SIG-M5 treated with dmso at 0.1 percent for 504 hours (cell line): ENCODE measurements around the gene CPLANE1.
"Not testable (repeated sequence)": the region's sequence is repeated elsewhere in the genome, so short reads cannot be mapped to it uniquely, and the experiment has no call there.

Source experiments
- DNase-seq: peaks from one replicate; lab custom pipeline; 2025; ENCODE audit not compliant: unreplicated experiment; lab: John Stamatoyannopoulos, UW

CPLANE1 gene

GRCh38 chr5:37132646-37133045 is 116.5 kb downstream of the CPLANE1 start:
- DNase-seq: no peak

- peak; percentile 79 for DNase-seq
Measured at GRCh38 chr5:37121465-37121864, 127.7 kb downstream of the CPLANE1 start.

- peak; percentile 75 for DNase-seq
Measured at GRCh38 chr5:37121027-37121426, 128.1 kb downstream of the CPLANE1 start.

- DNase-seq: no peak
Measured at GRCh38 chr5:37120270-37120669, 128.9 kb downstream of the CPLANE1 start.

GRCh38 chr5:37116359-37116758 is 132.8 kb downstream of the CPLANE1 start:
- no peak for DNase-seq

GRCh38 chr5:37112383-37112991 is 136.7 kb downstream of the CPLANE1 start:
- peak; percentile 9 for DNase-seq

GRCh38 chr5:37111426-37112382 is 137.5 kb downstream of the CPLANE1 start:
- peak; percentile 80 for DNase-seq

GRCh38 chr5:37110135-37110534 is 139.0 kb downstream of the CPLANE1 start:
- DNase-seq: no peak

- no peak for DNase-seq
Measured at GRCh38 chr5:37109338-37109737, 139.8 kb downstream of the CPLANE1 start.

- DNase-seq: no peak
Measured at GRCh38 chr5:37103302-37103701, 145.9 kb downstream of the CPLANE1 start.

- not testable (repeated sequence) for DNase-seq
Measured at GRCh38 chr5:37099267-37099666, 149.9 kb downstream of the CPLANE1 start.

- not testable (repeated sequence) for DNase-seq
Measured at GRCh38 chr5:37093795-37094194, 155.4 kb downstream of the CPLANE1 start.

- no peak for DNase-seq
Measured at GRCh38 chr5:37090781-37091180, 158.4 kb downstream of the CPLANE1 start.

- DNase-seq: no peak
Measured at GRCh38 chr5:37090123-37090726, 159.0 kb downstream of the CPLANE1 start.

- no peak for DNase-seq
Measured at GRCh38 chr5:37088009-37088408, 161.2 kb downstream of the CPLANE1 start.

GRCh38 chr5:37086466-37087173 is 162.6 kb downstream of the CPLANE1 start:
- DNase-seq: no peak

GRCh38 chr5:37086026-37086425 is 163.2 kb downstream of the CPLANE1 start:
- DNase-seq: not testable (repeated sequence)

- not testable (repeated sequence) for DNase-seq
Measured at GRCh38 chr5:37082977-37083376, 166.2 kb downstream of the CPLANE1 start.

- no peak for DNase-seq
Measured at GRCh38 chr5:37080697-37081096, 168.5 kb downstream of the CPLANE1 start.

GRCh38 chr5:37077146-37077545 is 172.0 kb downstream of the CPLANE1 start:
- DNase-seq: no peak

GRCh38 chr5:37075399-37075950 is 173.7 kb downstream of the CPLANE1 start:
- DNase-seq: no peak
